ENCODE measurements around the gene MRPS18A. TPM values are rescaled to one million over a fixed set of nuclear protein-coding genes. Genes with fewer than 3 reads are reported as not detected.

MRPS18A gene
- total and polyA plus RNA-seq, 9 of the 15 experiments (the other 6 are each of a cell fraction or from before 2014, with no cell fraction given) = 87.5 to 243 (median 125) TPM

DNA sequence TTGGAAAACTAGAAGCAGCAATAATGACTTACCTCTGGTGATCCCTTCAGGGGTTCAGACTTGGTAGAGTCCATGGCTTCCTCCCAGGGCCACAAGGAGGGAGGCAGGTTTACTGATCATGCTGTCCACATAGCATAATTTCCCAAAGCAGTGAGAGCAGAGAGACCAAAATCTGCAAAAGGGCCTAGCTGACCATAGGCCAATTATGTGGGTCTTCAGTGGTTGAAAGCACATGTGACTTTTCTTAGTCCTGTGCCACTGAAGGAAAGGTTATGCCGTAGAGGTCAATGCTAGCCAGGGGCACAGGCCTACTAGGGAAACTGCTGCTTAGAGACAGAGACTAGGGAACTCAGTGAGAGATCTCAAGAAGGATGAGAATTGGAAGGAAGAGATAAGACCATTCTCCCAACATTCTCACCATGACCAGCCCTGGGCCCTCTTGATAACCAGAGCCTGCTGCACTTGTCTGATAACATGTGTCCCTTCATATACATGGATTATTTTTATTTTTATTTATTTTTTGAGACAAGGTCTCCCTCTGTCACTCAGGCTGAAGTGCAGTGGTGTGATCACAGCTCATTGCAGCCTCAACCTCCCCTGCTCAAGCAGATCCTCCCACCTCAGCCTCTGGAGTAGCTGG lies 56.5 kb downstream of the MRPS18A start (continued):
- TF ChIP-seq, protein P1, sequence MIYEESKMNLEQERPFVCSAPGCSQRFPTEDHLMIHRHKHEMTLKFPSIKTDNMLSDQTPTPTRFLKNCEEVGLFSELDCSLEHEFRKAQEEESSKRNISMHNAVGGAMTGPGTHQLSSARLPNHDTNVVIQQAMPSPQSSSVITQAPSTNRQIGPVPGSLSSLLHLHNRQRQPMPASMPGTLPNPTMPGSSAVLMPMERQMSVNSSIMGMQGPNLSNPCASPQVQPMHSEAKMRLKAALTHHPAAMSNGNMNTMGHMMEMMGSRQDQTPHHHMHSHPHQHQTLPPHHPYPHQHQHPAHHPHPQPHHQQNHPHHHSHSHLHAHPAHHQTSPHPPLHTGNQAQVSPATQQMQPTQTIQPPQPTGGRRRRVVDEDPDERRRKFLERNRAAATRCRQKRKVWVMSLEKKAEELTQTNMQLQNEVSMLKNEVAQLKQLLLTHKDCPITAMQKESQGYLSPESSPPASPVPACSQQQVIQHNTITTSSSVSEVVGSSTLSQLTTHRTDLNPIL (CRISPR knock-in tag; IDR thresholded peaks at IDR 0.05) = no peak
- TF ChIP-seq, protein P2, sequence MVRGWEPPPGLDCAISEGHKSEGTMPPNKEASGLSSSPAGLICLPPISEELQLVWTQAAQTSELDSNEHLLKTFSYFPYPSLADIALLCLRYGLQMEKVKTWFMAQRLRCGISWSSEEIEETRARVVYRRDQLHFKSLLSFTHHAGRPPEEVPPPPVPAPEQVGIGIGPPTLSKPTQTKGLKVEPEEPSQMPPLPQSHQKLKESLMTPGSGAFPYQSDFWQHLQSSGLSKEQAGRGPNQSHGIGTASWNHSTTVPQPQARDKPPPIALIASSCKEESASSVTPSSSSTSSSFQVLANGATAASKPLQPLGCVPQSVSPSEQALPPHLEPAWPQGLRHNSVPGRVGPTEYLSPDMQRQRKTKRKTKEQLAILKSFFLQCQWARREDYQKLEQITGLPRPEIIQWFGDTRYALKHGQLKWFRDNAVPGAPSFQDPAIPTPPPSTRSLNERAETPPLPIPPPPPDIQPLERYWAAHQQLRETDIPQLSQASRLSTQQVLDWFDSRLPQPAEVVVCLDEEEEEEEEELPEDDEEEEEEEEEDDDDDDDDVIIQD (CRISPR knock-in tag; IDR thresholded peaks at IDR 0.05) = peak; percentile 55; the same call in 1 of the 2 replicates
- TF ChIP-seq HDAC2 (IDR thresholded peaks at IDR 0.05) (peak; percentile 90; the same call in 1 of the 2 replicates), ZNF121 (CRISPR knock-in tag; conservative IDR thresholded peaks at IDR 0.05) (no peak), RBM39 (optimal IDR thresholded peaks at IDR 0.05; ENCODE audit: low read depth, low read length) (no peak), HSF4 (CRISPR knock-in tag; IDR thresholded peaks at IDR 0.05; ENCODE audit: borderline replicate concordance) (peak; percentile 87; the same call in 1 of the 2 replicates), E2F3 (CRISPR knock-in tag; IDR thresholded peaks at IDR 0.05) (0 out of 2 replicates have a peak, but pooled peaks have one; percentile 40), NRF1 (conservative IDR thresholded peaks at IDR 0.05 in 1 of 2, IDR thresholded peaks at IDR 0.05 in 1 of 2) (0 out of 4 replicates have a peak, but pooled peaks of 1 of the 2 experiments have one; percentile 13), ZNF184 (CRISPR knock-in tag; IDR thresholded peaks at IDR 0.05) (no peak), TAF1 (IDR thresholded peaks at IDR 0.05; ENCODE audit: control insufficient read depth, extremely low read depth, insufficient read depth, low read length, severe bottlenecking) (no peak), ZNF124 (CRISPR knock-in tag; IDR thresholded peaks at IDR 0.05) (no peak), ZNF76 (CRISPR knock-in tag; IDR thresholded peaks at IDR 0.05; ENCODE audit: borderline replicate concordance) (peak; percentile 90), ZNF584 (CRISPR knock-in tag; IDR thresholded peaks at IDR 0.05; ENCODE audit: low read depth) (peak; percentile 81), HMG20B (CRISPR knock-in tag; IDR thresholded peaks at IDR 0.05) (no peak), ZNF41 (CRISPR knock-in tag; conservative IDR thresholded peaks at IDR 0.05) (peak; percentile 77), KAT2B (IDR thresholded peaks at IDR 0.05; ENCODE audit: low read depth, low read length) (no peak), HIVEP1 (CRISPR knock-in tag; IDR thresholded peaks at IDR 0.05) (0 out of 2 replicates have a peak, but pooled peaks have one; percentile 37), MYBL2 (IDR thresholded peaks at IDR 0.05; ENCODE audit: low read depth) (no peak), MYBL2 (CRISPR knock-in tag; IDR thresholded peaks at IDR 0.05; ENCODE audit: borderline replicate concordance) (no peak), MBD2 (IDR thresholded peaks at IDR 0.05; ENCODE audit: borderline replicate concordance, low read depth) (peak; percentile 88)
- TF ChIP-seq, protein P3, sequence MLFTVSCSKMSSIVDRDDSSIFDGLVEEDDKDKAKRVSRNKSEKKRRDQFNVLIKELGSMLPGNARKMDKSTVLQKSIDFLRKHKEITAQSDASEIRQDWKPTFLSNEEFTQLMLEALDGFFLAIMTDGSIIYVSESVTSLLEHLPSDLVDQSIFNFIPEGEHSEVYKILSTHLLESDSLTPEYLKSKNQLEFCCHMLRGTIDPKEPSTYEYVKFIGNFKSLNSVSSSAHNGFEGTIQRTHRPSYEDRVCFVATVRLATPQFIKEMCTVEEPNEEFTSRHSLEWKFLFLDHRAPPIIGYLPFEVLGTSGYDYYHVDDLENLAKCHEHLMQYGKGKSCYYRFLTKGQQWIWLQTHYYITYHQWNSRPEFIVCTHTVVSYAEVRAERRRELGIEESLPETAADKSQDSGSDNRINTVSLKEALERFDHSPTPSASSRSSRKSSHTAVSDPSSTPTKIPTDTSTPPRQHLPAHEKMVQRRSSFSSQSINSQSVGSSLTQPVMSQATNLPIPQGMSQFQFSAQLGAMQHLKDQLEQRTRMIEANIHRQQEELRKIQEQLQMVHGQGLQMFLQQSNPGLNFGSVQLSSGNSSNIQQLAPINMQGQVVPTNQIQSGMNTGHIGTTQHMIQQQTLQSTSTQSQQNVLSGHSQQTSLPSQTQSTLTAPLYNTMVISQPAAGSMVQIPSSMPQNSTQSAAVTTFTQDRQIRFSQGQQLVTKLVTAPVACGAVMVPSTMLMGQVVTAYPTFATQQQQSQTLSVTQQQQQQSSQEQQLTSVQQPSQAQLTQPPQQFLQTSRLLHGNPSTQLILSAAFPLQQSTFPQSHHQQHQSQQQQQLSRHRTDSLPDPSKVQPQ (CRISPR knock-in tag; IDR thresholded peaks at IDR 0.05; ENCODE audit: borderline replicate concordance) = no peak
- TF ChIP-seq, protein P4, sequence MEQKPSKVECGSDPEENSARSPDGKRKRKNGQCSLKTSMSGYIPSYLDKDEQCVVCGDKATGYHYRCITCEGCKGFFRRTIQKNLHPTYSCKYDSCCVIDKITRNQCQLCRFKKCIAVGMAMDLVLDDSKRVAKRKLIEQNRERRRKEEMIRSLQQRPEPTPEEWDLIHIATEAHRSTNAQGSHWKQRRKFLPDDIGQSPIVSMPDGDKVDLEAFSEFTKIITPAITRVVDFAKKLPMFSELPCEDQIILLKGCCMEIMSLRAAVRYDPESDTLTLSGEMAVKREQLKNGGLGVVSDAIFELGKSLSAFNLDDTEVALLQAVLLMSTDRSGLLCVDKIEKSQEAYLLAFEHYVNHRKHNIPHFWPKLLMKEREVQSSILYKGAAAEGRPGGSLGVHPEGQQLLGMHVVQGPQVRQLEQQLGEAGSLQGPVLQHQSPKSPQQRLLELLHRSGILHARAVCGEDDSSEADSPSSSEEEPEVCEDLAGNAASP (IDR thresholded peaks at IDR 0.05) = no peak
